ENCODE results near the gene TNFAIP6.
"Not testable (repeated sequence)": the region's sequence is repeated elsewhere in the genome, so short reads cannot be mapped to it uniquely, and the experiment has no call there.

TNFAIP6 gene
- total RNA-seq = 0 reads per million in 4 experiments

GRCh38 chr2:151357359-151357758 lies at the start of gene TNFAIP6:
Gene TNFAIP6, plus strand, starts transcription at chr2:151357592. Its CDS starts 75 bp downstream, at chr2:151357667.
- DNase-seq = no peak

- DNase-seq = not testable (repeated sequence)
Observed at GRCh38 chr2:151310313-151310712, 47.1 kb upstream of the TNFAIP6 start.

- not testable (repeated sequence) for DNase-seq
Observed at GRCh38 chr2:151312440-151312839, 45.0 kb upstream of the TNFAIP6 start.

- no peak for DNase-seq
Observed at GRCh38 chr2:151315381-151315903, 42.0 kb upstream of the TNFAIP6 start.

- DNase-seq = no peak
Observed at GRCh38 chr2:151325581-151326095, 31.8 kb upstream of the TNFAIP6 start.

- DNase-seq = no peak
Observed at GRCh38 chr2:151326554-151326953, 30.8 kb upstream of the TNFAIP6 start.

- DNase-seq = no peak
Observed at GRCh38 chr2:151329998-151330397, 27.4 kb upstream of the TNFAIP6 start.

GRCh38 chr2:151333083-151333482 lies 24.3 kb upstream of the TNFAIP6 start:
- no peak for DNase-seq

- no peak for DNase-seq
Observed at GRCh38 chr2:151334082-151334815, 23.1 kb upstream of the TNFAIP6 start.

GRCh38 chr2:151336863-151337371 lies 20.5 kb upstream of the TNFAIP6 start:
- no peak for DNase-seq

GRCh38 chr2:151337643-151338042 lies 19.7 kb upstream of the TNFAIP6 start:
- DNase-seq = no peak

- DNase-seq = no peak
Observed at GRCh38 chr2:151338115-151338514, 19.3 kb upstream of the TNFAIP6 start.

- DNase-seq = no peak
Observed at GRCh38 chr2:151343073-151343472, 14.3 kb upstream of the TNFAIP6 start.

GRCh38 chr2:151344191-151344590 lies 13.2 kb upstream of the TNFAIP6 start:
- not testable (repeated sequence) for DNase-seq

- no peak for DNase-seq
Observed at GRCh38 chr2:151344906-151345305, 12.5 kb upstream of the TNFAIP6 start.

- DNase-seq = no peak
Observed at GRCh38 chr2:151347294-151347693, 10.1 kb upstream of the TNFAIP6 start.

GRCh38 chr2:151347906-151348305 lies 9.5 kb upstream of the TNFAIP6 start:
- DNase-seq = no peak

GRCh38 chr2:151350579-151351195 lies 6.7 kb upstream of the TNFAIP6 start:
- DNase-seq = no peak

GRCh38 chr2:151353995-151354394 lies 3.4 kb upstream of the TNFAIP6 start:
- no peak for DNase-seq

GRCh38 chr2:151354807-151355206 lies 2.6 kb upstream of the TNFAIP6 start:
- no peak for DNase-seq

- DNase-seq = no peak
Observed at GRCh38 chr2:151358166-151358970, 976 bp downstream of the TNFAIP6 start.

- DNase-seq = no peak
Observed at GRCh38 chr2:151359768-151360461, 2.5 kb downstream of the TNFAIP6 start.

Measured in effector CD8-positive, alpha-beta T cell (primary cell).